Measurements from ENCODE around the gene GFER. TPM values are rescaled to one million over a fixed set of nuclear protein-coding genes. Genes with fewer than 3 reads are reported as not detected.
A peak's percentile ranks its signal among the peaks of the same experiment; 100 is the strongest.

GFER gene
- total and polyA plus RNA-seq, 9 of the 15 experiments (the other 6 are each of a cell fraction or from before 2014, with no cell fraction given): 4.3 to 53.7 (median 19.8) TPM

GRCh38 chr16:1983544-1984346, at the start of gene GFER (continued):
- TF ChIP-seq KLF1 (tag; IDR thresholded peaks at IDR 0.05) (peak; percentile 86; the same call in 1 of the 2 replicates), ZNF445 (CRISPR knock-in tag; IDR thresholded peaks at IDR 0.05; ENCODE audit: low read depth) (no peak), NFIX (CRISPR knock-in tag; IDR thresholded peaks at IDR 0.05; ENCODE audit: low read depth) (no peak), RAD51 (IDR thresholded peaks at IDR 0.05; ENCODE audit: borderline replicate concordance, low read depth) (no peak), ZNF318 (IDR thresholded peaks at IDR 0.05; ENCODE audit: borderline replicate concordance in 1 of 2, low read depth in 1 of 2) (no peak), FOXJ3 (CRISPR knock-in tag; IDR thresholded peaks at IDR 0.05) (0 out of 2 replicates have a peak, but pooled peaks have one; percentile 57), ATF7 (IDR thresholded peaks at IDR 0.05) (peak; percentile 71; the same call in 1 of the 2 replicates), CXXC5 (CRISPR knock-in tag; IDR thresholded peaks at IDR 0.05) (peak; percentile 91), BRF2 (IDR thresholded peaks at IDR 0.05; ENCODE audit: borderline replicate concordance, insufficient read depth, insufficient read length) (no peak), GATAD2A (IDR thresholded peaks at IDR 0.05) (no peak), RUNX1 (IDR thresholded peaks at IDR 0.05; ENCODE audit: low read depth) (peak; percentile 8; the same call in 1 of the 2 replicates), SNRNP70 (optimal IDR thresholded peaks at IDR 0.05; ENCODE audit: low read depth, low read length) (no peak), ZBTB1 (CRISPR knock-in tag; IDR thresholded peaks at IDR 0.05; ENCODE audit: borderline replicate concordance, low read depth) (no peak; the same call in none of the 2 replicates), ZBED1 (IDR thresholded peaks at IDR 0.05) (no peak), NCOA4 (IDR thresholded peaks at IDR 0.05; ENCODE audit: partially characterized antibody) (no peak), XRCC3 (IDR thresholded peaks at IDR 0.05) (no peak), PHB2 (IDR thresholded peaks at IDR 0.05; ENCODE audit: low read depth) (no peak), ARNT (IDR thresholded peaks at IDR 0.05) (no peak)
- TF ChIP-seq, protein P1, sequence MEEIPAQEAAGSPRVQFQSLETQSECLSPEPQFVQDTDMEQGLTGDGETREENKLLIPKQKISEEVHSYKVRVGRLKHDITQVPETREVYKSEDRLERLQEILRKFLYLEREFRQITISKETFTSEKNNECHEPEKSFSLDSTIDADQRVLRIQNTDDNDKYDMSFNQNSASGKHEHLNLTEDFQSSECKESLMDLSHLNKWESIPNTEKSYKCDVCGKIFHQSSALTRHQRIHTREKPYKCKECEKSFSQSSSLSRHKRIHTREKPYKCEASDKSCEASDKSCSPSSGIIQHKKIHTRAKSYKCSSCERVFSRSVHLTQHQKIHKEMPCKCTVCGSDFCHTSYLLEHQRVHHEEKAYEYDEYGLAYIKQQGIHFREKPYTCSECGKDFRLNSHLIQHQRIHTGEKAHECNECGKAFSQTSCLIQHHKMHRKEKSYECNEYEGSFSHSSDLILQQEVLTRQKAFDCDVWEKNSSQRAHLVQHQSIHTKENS (CRISPR knock-in tag; IDR thresholded peaks at IDR 0.05): no peak
